Activated CD8-positive, alpha-beta T cell treated with anti-CD3 and anti-CD28 coated beads for 36 hours (primary cell): Measurements from ENCODE around the gene RPP25L. TPM values are rescaled to one million over a fixed set of nuclear protein-coding genes. Genes with fewer than 3 reads are reported as not detected.

Experiments
- ATAC-seq: fragments of 200-7000 bp; cut with Tn5 transposase; one replicate; pipeline ENCODE4 v1.10.0; 2021; ENCODE audit warnings: mild to moderate bottlenecking, moderate library complexity
- CTCF ChIA-PET: fragments of 350-600 bp; sonication (Branson Sonifier 250); formaldehyde crosslinking; loops from one replicate; lab custom pipeline; 2021; ENCODE audit warnings: antibody characterized with exemption; lab: Charles Lee
- POLR2A ChIA-PET: fragments of 350-600 bp; sonication (Branson Sonifier 250); formaldehyde crosslinking; loops from one replicate; lab custom pipeline; 2021; ENCODE audit warnings: antibody characterized with exemption; lab: Charles Lee
- DNase-seq: peaks from one replicate; pipeline ENCODE4 v3.0.0-alpha.2; 2020
- H3K27ac Mint-ChIP-seq: one replicate; pipeline ENCODE4 v1.8.0; 2021; ENCODE audit warnings: mild to moderate bottlenecking, mixed read lengths
- H3K27me3 Mint-ChIP-seq: one replicate; pipeline ENCODE4 v1.8.0; 2021; ENCODE audit warnings: mixed read lengths
- H3K36me3 Mint-ChIP-seq: one replicate; pipeline ENCODE4 v1.8.0; 2021; ENCODE audit warnings: low read depth, mixed read lengths
- H3K4me1 Mint-ChIP-seq: one replicate; pipeline ENCODE4 v1.8.0; 2021; ENCODE audit warnings: low read depth, mixed read lengths
- H3K4me3 Mint-ChIP-seq: one replicate; pipeline ENCODE4 v1.8.0; 2021; ENCODE audit warnings: mild to moderate bottlenecking, moderate library complexity, mixed read lengths
- H3K9me3 Mint-ChIP-seq: one replicate; pipeline ENCODE4 v1.8.0; 2021; ENCODE audit warnings: mixed read lengths
- intact Hi-C: fragments of 100-400 bp; cut with micrococcal nuclease; formaldehyde crosslinking; loops from one replicate; pipeline ENCODE4 v1.10.0; 2022
- total RNA-seq, 2 experiments: library from RNA; stranded (reverse); gene quantifications; one replicate each; pipeline ENCODE4 v1.2.3, GENCODE V29; 2021
- TF ChIP-seq, protein P1 (sequence below): fragments of 200-600 bp; IDR thresholded peaks from one replicate; pipeline ENCODE4 v1.8.0; 2022; ENCODE audit warnings: antibody characterized with exemption, mild to moderate bottlenecking

RPP25L gene
- total RNA-seq, 2 experiments from 2014 or later, result 37.9 to 38.7 TPM

DNA sequence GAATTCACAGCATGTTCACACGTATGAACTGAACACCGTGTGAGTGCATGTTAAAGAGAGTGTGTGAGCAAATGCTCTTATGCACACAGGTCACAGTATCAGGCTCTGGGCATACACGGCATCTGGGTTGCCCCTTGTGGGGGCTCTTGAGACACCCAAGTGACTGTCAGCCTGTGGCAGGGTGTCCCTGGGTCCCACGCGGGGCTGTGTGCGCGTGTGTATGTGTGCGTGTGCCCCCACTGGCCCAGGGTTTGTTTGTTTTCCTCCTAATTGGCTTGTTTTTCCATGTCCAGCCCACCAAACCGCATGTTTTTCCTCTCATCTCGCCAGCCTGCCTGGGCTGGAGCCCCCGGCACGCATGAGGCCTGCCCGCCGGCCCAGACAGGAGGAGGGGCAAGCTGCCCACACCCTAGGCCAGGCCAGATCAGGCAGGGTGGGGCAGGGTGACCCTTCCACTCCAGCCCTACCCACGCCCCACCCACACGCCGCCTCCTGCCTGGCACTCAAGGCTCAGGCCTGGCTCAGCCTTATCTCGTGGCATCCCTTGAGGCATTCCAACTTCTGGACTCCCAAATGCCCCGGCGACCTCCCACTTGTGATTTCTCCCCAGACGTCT lies 51.2 kb downstream of the RPP25L start:
- DNase-seq, result no peak
- ChIA-PET POLR2A (no interaction called here), CTCF (interaction anchor here (0.8 to 4.1 kb wide), 4 partner anchors 22 to 77 kb away, joined by 3 to 43 read pairs (median 4); partner anchors contain the start of gene SIGMAR1)
- peaks cover 36% of the 10 kb centered on the region for H3K27me3 Mint-ChIP-seq
- ATAC-seq, result no peak
- no peaks in the 10 kb centered on the region for H3K9me3 Mint-ChIP-seq
- TF ChIP-seq, protein P1, sequence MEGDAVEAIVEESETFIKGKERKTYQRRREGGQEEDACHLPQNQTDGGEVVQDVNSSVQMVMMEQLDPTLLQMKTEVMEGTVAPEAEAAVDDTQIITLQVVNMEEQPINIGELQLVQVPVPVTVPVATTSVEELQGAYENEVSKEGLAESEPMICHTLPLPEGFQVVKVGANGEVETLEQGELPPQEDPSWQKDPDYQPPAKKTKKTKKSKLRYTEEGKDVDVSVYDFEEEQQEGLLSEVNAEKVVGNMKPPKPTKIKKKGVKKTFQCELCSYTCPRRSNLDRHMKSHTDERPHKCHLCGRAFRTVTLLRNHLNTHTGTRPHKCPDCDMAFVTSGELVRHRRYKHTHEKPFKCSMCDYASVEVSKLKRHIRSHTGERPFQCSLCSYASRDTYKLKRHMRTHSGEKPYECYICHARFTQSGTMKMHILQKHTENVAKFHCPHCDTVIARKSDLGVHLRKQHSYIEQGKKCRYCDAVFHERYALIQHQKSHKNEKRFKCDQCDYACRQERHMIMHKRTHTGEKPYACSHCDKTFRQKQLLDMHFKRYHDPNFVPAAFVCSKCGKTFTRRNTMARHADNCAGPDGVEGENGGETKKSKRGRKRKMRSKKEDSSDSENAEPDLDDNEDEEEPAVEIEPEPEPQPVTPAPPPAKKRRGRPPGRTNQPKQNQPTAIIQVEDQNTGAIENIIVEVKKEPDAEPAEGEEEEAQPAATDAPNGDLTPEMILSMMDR, result no peak
- no peaks in the 10 kb centered on the region for H3K4me1 Mint-ChIP-seq
- H3K4me3 Mint-ChIP-seq, result no peak overlapping the region
- intact Hi-C loops, result no loop called here
- no peak overlapping the region for H3K27ac Mint-ChIP-seq
- no peaks in the 10 kb centered on the region for H3K36me3 Mint-ChIP-seq

Other genes with a start within 250 kb of the RPP25L start
- gene MYORG, start 235.2 kb downstream of the RPP25L start, total RNA-seq, result 1 to 10 TPM; 4.1 to 5.5 TPM
- 1 to 10 TPM; 8.2 to 9.2 TPM for gene FAM219A, start 153.5 kb downstream of the RPP25L start, total RNA-seq
- gene DNAI1, start 153.3 kb downstream of the RPP25L start, total RNA-seq, result under 1 TPM in 1 of 2 experiments, not detected in 1; 0.18 TPM
- gene ENHO, start 89.1 kb downstream of the RPP25L start, total RNA-seq, result not detected
- gene CNTFR, start 22.4 kb downstream of the RPP25L start, total RNA-seq, result not detected
- 10 to 100 TPM; 52.7 to 61.0 TPM for gene DCTN3, start 8.4 kb upstream of the RPP25L start, total RNA-seq
- under 1 TPM; 0.29 to 0.32 TPM for gene ARID3C, start 17.0 kb upstream of the RPP25L start, total RNA-seq
- 10 to 100 TPM; 80.7 to 81.2 TPM for gene SIGMAR1, start 25.7 kb upstream of the RPP25L start, total RNA-seq
- gene GALT, start 34.6 kb upstream of the RPP25L start, total RNA-seq, result 10 to 100 TPM; 42.8 to 44.5 TPM
- gene IL11RA, start 40.1 kb upstream of the RPP25L start, total RNA-seq, result 10 to 100 TPM; 17.4 to 20.7 TPM
- under 1 TPM in 1 of 2 experiments, not detected in 1; 0.43 TPM for gene CCL27, start 50.6 kb upstream of the RPP25L start, total RNA-seq
- gene CCL19, start 79.2 kb upstream of the RPP25L start, total RNA-seq, result not detected
- gene CCL21, start 98.0 kb upstream of the RPP25L start, total RNA-seq, result not detected